HG03378 (cell line): Measurements from ENCODE around the gene NUP107.
"Not testable (repeated sequence)": the region's sequence is repeated elsewhere in the genome, so short reads cannot be mapped to it uniquely, and the experiment has no call there.

ENCODE experiments used
- ATAC-seq: cut with Tn5 transposase; IDR thresholded peaks from one replicate; pipeline ENCODE4 v1.9.1; 2021; ENCODE audit warnings: mild to moderate bottlenecking, moderate library complexity; ENCODE audit not compliant: unreplicated experiment

The NUP107 gene

GRCh38 chr12:68686595-68687521, at the start of gene NUP107:
Gene NUP107 (plus strand): TSS chr12:68686978. CDS start chr12:68687066, 88 bp downstream.
- peak; percentile 93 for ATAC-seq

- not testable (repeated sequence) for ATAC-seq
Observed at GRCh38 chr12:68637439-68637838, 49.3 kb upstream of the NUP107 start.

GRCh38 chr12:68638171-68638570, 48.6 kb upstream of the NUP107 start:
- no peak for ATAC-seq

GRCh38 chr12:68638721-68639395, 47.9 kb upstream of the NUP107 start:
- no peak for ATAC-seq

- ATAC-seq, result no peak
Observed at GRCh38 chr12:68639396-68639767, 47.4 kb upstream of the NUP107 start.

- ATAC-seq, result peak; percentile 83
Observed at GRCh38 chr12:68641138-68641537, 45.6 kb upstream of the NUP107 start.

GRCh38 chr12:68646484-68646883, 40.3 kb upstream of the NUP107 start:
- ATAC-seq, result no peak

- no peak for ATAC-seq
Observed at GRCh38 chr12:68647507-68647906, 39.3 kb upstream of the NUP107 start.

- no peak for ATAC-seq
Observed at GRCh38 chr12:68648179-68648578, 38.6 kb upstream of the NUP107 start.

- no peak for ATAC-seq
Observed at GRCh38 chr12:68665016-68665569, 21.7 kb upstream of the NUP107 start.

GRCh38 chr12:68667291-68667690, 19.5 kb upstream of the NUP107 start:
- no peak for ATAC-seq

GRCh38 chr12:68667896-68668295, 18.9 kb upstream of the NUP107 start:
- no peak for ATAC-seq

- ATAC-seq, result no peak
Observed at GRCh38 chr12:68671179-68671578, 15.6 kb upstream of the NUP107 start.

GRCh38 chr12:68673788-68674187, 13.0 kb upstream of the NUP107 start:
- ATAC-seq, result no peak

GRCh38 chr12:68674376-68674775, 12.4 kb upstream of the NUP107 start:
- no peak for ATAC-seq

GRCh38 chr12:68675101-68675842, 11.5 kb upstream of the NUP107 start:
- no peak for ATAC-seq

GRCh38 chr12:68676854-68677253, 9.9 kb upstream of the NUP107 start:
- ATAC-seq, result not testable (repeated sequence)

- no peak for ATAC-seq
Observed at GRCh38 chr12:68686262-68686594, 550 bp upstream of the NUP107 start.

GRCh38 chr12:68695454-68695853, 8.7 kb downstream of the NUP107 start:
- no peak for ATAC-seq

- no peak for ATAC-seq
Observed at GRCh38 chr12:68699486-68699885, 12.7 kb downstream of the NUP107 start.

GRCh38 chr12:68727776-68728175, 41.0 kb downstream of the NUP107 start:
- ATAC-seq, result no peak
